ENCODE measurements around the gene GCDH.

DNA sequence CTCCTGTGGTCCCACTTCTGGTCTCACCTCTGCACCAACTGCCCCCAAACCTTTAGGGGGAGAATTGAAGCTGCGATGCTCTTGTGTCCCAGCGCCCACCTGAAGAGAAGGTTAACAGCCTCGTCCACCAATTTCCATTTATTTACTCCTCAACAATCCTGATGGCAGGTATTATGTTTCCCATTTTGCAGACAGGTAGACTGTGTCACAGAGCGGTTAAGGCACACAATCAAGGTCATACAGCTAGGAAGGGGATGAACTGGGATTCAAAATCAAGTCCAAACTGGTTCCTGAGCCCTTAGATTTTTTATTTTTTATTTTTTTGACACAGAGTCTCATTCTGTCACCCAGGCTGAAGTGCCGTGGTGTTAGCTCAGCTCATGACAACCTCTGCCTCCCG, 15.9 kb upstream of the GCDH start:
- TF ChIP-seq POLR2AphosphoS5 (IDR thresholded peaks at IDR 0.05; ENCODE audit: low read depth, low read length) (no peak), POLR2A (IDR thresholded peaks at IDR 0.05; ENCODE audit: low read depth, low read length) (no peak), TAF1 (IDR thresholded peaks at IDR 0.05; ENCODE audit: low read depth, low read length) (no peak), POU2F2 (IDR thresholded peaks at IDR 0.05; ENCODE audit: low read depth, low read length) (no peak), SPI1 (IDR thresholded peaks at IDR 0.05; ENCODE audit: low read depth, low read length) (no peak), PAX5 (IDR thresholded peaks at IDR 0.05; ENCODE audit: insufficient read depth, low read length, severe bottlenecking) (no peak)

Measured in GM12891 (cell line).